ENCODE measurements around the gene SYNE2.
"Not testable (repeated sequence)": the region's sequence is repeated elsewhere in the genome, so short reads cannot be mapped to it uniquely, and the experiment has no call there.

SYNE2 gene

GRCh38 chr14:64195199-64195598, 342.4 kb downstream of the SYNE2 start:
- DNase-seq (ENCODE audit: low read depth in 2 of 2): no peak

GRCh38 chr14:64196056-64196455, 343.3 kb downstream of the SYNE2 start:
- DNase-seq (ENCODE audit: low read depth in 2 of 2): no peak

- no peak for DNase-seq (ENCODE audit: low read depth in 2 of 2)
Observed at GRCh38 chr14:64196814-64197411, 344.1 kb downstream of the SYNE2 start.

GRCh38 chr14:64197996-64198395, 345.2 kb downstream of the SYNE2 start:
- DNase-seq (ENCODE audit: low read depth in 2 of 2): no peak

GRCh38 chr14:64198486-64198885, 345.7 kb downstream of the SYNE2 start:
- DNase-seq (ENCODE audit: low read depth in 2 of 2): no peak

- DNase-seq (ENCODE audit: low read depth in 2 of 2): no peak
Observed at GRCh38 chr14:64200170-64200569, 347.4 kb downstream of the SYNE2 start.

- DNase-seq (ENCODE audit: low read depth in 2 of 2): no peak
Observed at GRCh38 chr14:64201296-64201695, 348.5 kb downstream of the SYNE2 start.

GRCh38 chr14:64201921-64202545, 349.2 kb downstream of the SYNE2 start:
- DNase-seq (ENCODE audit: low read depth in 2 of 2): no peak

GRCh38 chr14:64202716-64203115, 349.9 kb downstream of the SYNE2 start:
- no peak for DNase-seq (ENCODE audit: low read depth in 2 of 2)

GRCh38 chr14:64203366-64204006, 350.7 kb downstream of the SYNE2 start:
- no peak for DNase-seq (ENCODE audit: low read depth in 2 of 2)

- no peak for DNase-seq (ENCODE audit: low read depth in 2 of 2)
Observed at GRCh38 chr14:64208261-64208660, 355.5 kb downstream of the SYNE2 start.

GRCh38 chr14:64208981-64209380, 356.2 kb downstream of the SYNE2 start:
- DNase-seq (ENCODE audit: low read depth in 2 of 2): no peak

GRCh38 chr14:64209444-64210131, 356.8 kb downstream of the SYNE2 start:
- no peak for DNase-seq (ENCODE audit: low read depth in 2 of 2)

GRCh38 chr14:64210216-64210615, 357.4 kb downstream of the SYNE2 start:
- DNase-seq (ENCODE audit: low read depth in 2 of 2): no peak

GRCh38 chr14:64210912-64211311, 358.1 kb downstream of the SYNE2 start:
- not testable (repeated sequence) for DNase-seq (ENCODE audit: low read depth in 2 of 2)

- no peak for DNase-seq (ENCODE audit: low read depth in 2 of 2)
Observed at GRCh38 chr14:64212666-64213065, 359.9 kb downstream of the SYNE2 start.

- DNase-seq (ENCODE audit: low read depth in 2 of 2): no peak
Observed at GRCh38 chr14:64213086-64213485, 360.3 kb downstream of the SYNE2 start.

- DNase-seq (ENCODE audit: low read depth in 2 of 2): no peak
Observed at GRCh38 chr14:64213853-64214570, 361.2 kb downstream of the SYNE2 start.

- no peak for DNase-seq (ENCODE audit: low read depth in 2 of 2)
Observed at GRCh38 chr14:64215274-64215673, 362.5 kb downstream of the SYNE2 start.

- DNase-seq (ENCODE audit: low read depth in 2 of 2): no peak
Observed at GRCh38 chr14:64215978-64216377, 363.2 kb downstream of the SYNE2 start.

GRCh38 chr14:64217308-64217707, 364.5 kb downstream of the SYNE2 start:
- no peak for DNase-seq (ENCODE audit: low read depth in 2 of 2)

GRCh38 chr14:64217834-64218233, 365.0 kb downstream of the SYNE2 start:
- DNase-seq (ENCODE audit: low read depth in 2 of 2): no peak

Measured in stimulated activated CD8-positive, alpha-beta memory T cell treated with anti-CD3 and anti-CD28 coated beads, Interleukin-15, amount 100 ng/mL, for 48 hours (primary cell).